ENCODE results near the gene FCGBP.

DNA sequence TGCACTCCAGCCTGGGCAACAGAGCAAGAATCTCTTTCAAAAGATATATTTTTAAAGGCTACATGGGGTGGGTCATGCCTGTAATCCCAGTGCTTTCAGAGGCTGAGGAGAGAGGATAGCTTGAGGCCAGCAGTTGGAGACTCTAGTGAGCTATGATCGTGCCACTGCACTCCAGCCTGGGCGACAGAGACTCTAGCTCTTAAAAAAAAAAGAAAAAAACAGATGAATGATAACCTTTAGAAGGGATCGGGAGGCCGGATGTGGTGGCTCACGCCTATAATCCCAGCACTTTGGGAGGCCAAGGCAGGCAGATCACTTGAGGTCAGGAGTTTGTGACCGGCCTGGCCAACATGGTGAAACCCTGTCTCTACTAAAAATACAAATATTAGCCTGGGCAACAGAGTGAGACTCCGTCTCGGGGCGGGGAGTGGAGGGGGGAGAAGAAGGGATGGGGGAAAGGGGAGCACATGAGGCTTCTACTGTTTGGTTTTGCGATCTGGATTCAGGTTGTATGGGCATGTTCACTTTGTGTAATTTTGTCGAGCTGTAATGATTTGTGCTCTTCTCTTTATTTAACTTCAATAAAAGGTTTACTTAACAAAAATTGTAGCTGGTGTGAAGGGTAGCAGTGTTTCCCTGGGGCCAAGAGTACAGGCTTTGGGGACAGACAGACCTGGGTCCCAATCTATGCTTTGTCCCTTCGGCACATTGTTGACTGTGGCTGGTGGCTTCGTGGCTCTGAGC lies 35.4 kb upstream of the FCGBP start:
- no peak for TF ChIP-seq SUZ12 (IDR thresholded peaks at IDR 0.05; ENCODE audit: extremely low read depth, insufficient read depth, insufficient read length)
- TF ChIP-seq ZNF274 (IDR thresholded peaks at IDR 0.05; ENCODE audit: low read depth, low read length): no peak

Data from NT2/D1 (cell line).